GM19468 (cell line): ENCODE data around the gene MLLT1.

Experiments
- ATAC-seq: cut with Tn5 transposase; IDR thresholded peaks from one replicate; pipeline ENCODE4 v1.9.1; 2021; ENCODE audit warnings: mild to moderate bottlenecking, moderate library complexity, moderate number of reproducible peaks; ENCODE audit not compliant: unreplicated experiment; ENCODE audit errors: extremely low read depth

MLLT1 gene

DNA sequence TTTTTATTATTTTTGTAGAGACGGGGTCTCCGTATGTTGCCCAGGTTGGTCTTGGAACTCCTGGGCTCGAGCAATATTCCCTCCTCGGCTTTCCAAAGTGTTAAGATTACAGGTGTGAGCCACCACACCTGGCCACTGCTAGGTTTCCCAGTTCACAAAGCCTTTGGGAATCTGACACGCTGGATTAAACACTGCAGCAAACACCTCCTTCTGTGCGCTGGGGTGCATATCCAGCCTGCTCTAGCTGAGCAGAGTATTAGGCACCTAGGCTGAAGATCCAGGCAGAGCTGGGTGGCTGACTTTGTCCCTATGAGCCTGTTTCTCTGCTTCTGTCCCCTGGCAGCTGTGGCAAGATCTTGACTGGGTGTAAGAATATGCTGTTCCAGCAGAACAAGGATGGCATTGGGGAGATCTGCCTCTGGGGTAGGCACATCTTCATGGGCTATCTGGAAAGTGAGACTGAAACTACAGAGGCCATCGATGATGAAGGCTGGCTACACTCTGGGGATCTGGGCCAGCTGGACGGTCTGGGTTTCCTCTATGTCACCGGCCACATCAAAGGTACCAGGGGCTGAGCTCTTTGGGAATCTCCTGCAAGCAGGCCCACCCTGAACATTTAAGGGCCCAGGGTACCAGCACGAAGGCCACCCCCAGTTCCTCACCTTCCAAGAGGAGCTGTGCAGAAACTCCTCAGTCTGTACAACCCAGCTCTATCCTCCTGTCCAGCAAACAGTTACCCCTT is 94.5 kb downstream of the MLLT1 start:
- no peak for ATAC-seq

- no peak for ATAC-seq
Observed at GRCh38 chr19:6181119-6181518, 98.7 kb downstream of the MLLT1 start.

DNA sequence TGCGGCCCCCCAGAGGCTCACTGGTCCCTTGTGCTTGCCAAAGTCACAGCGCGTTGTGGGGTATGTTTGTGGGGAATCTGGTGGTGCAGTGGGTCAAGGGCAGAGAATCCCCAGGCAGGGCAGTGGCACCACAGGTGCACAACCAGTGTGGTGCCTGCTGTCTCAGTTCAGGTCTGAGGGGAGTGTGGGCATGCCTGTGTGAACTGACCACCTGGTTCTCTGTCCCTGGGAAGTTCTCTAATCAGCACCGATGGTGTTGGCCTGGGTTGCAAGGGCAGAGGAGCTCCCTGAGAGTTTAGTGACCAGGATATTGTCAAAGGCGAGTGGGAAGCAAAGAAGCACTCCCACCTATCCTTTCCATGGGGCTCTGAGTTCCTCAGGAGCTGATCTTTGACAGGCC is 106.6 kb downstream of the MLLT1 start:
- ATAC-seq: no peak

DNA sequence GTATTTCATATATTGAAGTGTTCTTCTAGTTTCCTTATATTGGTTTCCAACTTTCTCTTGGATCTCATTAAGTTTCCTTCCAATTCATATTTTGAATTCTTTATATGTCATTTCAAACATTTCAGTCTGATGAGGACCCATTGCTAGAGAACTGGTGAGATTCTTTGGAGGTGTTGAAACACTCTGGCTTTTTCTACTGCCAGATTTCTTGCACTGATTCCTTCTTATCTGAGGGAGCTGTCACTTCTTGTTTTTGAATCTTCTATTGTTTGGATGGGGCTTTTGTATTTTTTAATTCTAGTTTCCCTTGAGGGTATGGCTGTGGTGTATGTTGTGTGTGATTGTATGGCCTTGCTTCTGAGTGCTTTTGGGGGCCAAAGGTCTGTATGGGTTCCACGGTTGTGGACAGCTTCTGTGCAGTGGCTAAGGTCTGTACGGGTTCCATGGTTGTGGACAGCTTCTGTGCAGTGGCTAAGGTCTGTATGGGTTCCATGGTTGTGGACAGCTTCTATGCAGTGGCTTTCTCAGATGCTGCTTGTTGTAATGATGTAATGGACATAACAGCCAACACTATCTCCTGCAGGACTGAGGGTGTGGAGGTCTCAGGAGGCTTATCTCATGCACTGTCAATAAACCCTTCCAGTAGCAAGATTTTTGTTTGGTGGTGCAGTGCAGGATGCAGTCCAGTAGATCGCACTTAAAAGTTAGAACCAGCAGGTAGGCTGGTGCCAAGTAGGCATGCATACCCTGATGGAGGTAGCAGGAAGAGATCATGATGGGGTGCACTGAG is 107.5 kb downstream of the MLLT1 start:
- ATAC-seq: no peak

- ATAC-seq: no peak
Observed at GRCh38 chr19:6167115-6167514, 112.7 kb downstream of the MLLT1 start.

GRCh38 chr19:6164906-6165531 is 114.8 kb downstream of the MLLT1 start:
- no peak for ATAC-seq

- no peak for ATAC-seq
Observed at GRCh38 chr19:6161271-6161850, 118.4 kb downstream of the MLLT1 start.
